NCI-H1092 (cell line): ENCODE data around the gene DAB2IP.

Source experiments
- DNase-seq: peaks from one replicate; lab custom pipeline; 2025; lab: John Stamatoyannopoulos, UW

Gene DAB2IP

DNA sequence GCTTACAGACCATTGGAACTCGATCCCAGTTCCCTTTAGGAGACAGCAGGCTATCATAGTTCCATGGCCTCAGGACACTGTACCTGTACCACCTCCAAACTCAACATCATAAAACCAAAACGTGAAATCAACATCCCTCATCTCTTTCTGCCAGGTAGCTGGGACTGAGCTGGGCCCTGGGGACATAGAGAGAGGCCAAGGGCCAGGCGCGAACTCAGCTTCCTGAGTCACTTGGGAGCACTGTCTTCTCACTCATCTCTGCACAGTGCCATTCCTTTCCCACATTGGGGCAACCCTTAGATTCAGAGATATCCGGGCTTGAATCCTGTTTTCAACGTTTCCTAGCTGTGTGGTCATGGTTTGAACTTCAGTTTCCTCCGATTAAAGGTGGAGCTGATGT lies 12.2 kb downstream of the DAB2IP start:
- no peak for DNase-seq

GRCh38 chr9:121666294-121666693 lies 14.9 kb downstream of the DAB2IP start:
- DNase-seq = no peak

DNA sequence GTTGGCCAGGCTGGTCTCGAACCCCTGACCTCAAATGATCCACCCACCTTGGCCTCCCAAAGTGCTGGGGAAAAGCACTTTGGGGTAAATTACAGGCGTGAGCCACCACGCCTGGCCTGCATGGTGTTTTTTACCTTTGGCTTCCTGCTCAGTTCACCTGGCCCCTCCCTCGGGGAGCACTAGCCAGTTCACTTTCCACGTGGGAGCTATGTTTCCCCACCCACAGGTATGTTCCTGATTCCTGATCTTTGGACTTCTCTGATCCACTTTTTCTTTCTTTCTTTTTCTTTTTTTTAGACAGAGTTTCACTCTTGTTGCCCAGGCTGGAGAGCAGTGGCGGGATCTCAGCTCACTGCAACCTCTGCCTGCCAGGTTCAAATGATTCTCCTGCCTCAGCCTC lies 15.8 kb downstream of the DAB2IP start:
- no peak for DNase-seq

DNA sequence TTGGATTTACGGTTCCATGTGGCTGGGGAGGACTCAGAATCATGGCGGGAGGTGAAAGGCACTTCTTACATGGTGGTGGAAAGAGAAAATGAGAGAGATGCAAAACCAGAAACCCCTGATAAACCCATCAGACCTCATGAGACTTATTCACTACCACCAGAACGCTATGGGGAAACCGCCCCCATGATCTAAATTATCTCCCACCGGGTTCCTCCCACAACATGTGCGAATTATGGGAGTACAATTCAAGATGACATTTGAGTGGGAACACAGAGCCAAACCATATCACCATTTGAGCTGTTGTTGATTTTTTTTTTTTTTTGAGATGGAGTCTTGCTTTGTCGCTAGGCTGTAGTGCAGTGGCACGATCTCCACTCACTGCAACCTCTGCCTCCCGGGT lies 16.5 kb downstream of the DAB2IP start:
- no peak for DNase-seq

DNA sequence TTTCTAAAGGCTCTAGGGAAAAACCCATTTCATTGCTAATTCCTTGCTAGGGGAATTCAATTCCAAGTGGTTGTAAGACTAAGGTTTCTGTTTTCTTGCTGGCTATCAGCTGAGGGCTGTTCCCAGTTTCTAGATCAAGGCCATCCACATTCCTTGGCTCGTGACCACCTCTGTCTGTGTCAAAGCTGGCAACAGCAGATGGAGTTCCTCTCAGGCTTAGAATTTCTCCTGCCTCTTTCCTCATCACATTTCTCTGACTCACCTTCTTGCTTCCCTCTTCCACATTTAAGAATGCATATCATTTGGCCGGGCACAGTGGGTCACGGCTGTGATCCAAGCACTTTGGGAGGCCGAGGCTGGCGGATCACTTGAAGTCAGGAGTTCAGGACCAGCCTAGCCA lies 19.0 kb downstream of the DAB2IP start:
- DNase-seq = no peak

DNA sequence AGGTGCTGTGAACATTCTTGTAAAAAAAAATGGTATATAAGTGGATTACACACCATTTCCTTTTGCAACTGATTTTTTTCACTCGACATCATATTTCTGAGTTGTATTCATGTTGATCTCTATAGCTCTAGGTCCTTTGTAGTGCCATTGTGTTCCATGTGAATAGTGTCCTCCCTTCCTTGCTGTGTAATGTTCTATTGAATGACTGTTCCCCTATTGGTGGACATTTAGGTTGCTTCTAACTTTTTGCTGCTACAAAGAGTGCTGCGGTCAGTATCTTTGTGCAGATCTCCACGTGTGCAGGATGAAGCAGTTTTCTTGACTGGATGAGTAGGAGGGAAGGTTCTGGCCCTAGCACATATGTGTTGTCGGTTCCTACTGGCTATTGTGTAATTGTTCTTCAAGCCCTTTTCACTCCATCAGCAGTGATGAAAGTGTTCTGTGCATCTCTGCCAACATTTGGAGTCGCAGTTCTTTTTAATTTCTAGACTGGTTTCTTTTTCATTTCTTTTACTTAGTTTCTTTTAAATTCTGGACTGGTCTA lies 20.2 kb downstream of the DAB2IP start:
- no peak for DNase-seq

- no peak for DNase-seq
Measured at GRCh38 chr9:121672213-121672612, 20.8 kb downstream of the DAB2IP start.

GRCh38 chr9:121672986-121673385 lies 21.6 kb downstream of the DAB2IP start:
- no peak for DNase-seq

DNA sequence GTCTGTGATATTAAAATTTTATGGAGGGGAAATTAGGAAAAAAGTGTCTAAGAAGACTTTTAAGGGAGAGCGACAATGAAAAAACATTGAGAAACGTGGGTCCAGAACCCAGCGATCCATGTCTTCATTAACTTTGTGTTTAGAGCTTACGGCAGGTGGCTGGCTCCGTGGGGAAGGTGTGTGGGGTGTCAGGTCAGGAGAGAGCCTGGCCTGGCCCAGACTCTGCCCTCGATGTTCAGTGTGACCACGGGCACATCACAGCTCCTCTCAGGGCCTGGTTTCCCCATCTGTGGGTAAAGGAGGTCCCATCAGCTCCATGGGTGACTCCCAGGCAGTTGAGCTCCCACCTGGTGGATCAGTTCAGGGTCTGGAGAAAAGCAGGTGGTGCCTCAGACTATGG lies 22.1 kb downstream of the DAB2IP start:
- no peak for DNase-seq

- no peak for DNase-seq
Measured at GRCh38 chr9:121674017-121674416, 22.6 kb downstream of the DAB2IP start.

- no peak for DNase-seq
Measured at GRCh38 chr9:121674952-121675351, 23.5 kb downstream of the DAB2IP start.

DNA sequence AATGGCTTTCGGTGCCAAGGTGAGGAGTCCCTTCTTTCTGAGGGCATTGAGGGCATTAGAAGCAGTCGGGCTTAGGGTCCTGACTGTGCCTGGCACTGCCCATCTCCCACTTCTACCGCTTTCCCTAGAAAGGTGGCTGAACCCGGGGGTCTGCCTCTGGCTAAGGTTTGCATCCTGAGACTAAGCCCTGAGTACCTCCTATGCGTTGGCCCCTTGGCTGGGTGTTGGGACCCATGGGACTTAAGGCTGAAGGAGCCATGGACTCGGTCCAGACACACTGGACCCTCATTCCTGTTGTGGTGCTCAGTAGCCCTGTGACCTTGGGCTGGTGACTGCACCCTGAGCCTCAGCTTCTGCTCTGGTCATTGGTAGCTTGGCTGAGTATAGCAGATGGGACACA lies 23.9 kb downstream of the DAB2IP start:
- DNase-seq = no peak

DNA sequence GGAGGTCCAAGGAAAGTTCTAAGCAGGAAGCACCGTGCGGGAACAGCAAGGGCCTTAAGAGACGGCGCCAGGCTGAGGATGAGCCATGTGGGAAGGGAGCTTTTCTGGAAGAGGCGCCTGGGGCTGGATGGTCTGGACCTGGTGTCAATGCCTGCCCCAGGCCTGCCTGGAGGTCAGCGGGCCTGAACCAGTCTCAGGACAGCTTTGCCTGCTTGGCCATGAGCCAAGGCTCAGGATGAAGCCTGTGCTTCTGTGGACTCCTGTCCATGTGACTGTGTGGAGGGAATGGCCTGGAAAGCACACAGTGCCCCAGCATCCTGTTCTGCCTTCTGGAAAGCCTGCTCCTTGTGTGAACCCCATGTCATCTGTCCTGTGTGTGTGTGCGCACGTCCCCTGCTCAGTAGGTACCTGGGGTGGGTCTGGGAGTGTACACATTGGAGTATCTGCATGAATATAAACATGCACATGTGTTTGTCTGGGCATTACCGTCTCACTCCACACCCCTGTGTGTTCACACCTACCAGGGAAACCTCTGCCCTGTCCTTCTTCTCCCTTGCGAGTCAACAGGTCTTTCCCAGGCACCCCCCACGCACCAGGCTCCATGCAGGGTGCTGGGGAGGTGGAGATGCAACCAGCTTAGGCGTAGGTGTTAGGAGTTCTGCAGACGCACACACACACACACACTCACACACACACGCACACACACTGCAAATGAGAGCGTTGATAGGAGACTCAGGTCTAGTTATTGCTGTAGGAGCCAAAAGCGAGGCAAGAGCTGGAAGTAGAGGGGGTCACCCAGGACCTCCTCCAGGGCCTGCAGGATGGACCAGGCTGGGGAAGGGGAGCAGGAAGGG lies 24.8 kb downstream of the DAB2IP start:
- no peak for DNase-seq

DNA sequence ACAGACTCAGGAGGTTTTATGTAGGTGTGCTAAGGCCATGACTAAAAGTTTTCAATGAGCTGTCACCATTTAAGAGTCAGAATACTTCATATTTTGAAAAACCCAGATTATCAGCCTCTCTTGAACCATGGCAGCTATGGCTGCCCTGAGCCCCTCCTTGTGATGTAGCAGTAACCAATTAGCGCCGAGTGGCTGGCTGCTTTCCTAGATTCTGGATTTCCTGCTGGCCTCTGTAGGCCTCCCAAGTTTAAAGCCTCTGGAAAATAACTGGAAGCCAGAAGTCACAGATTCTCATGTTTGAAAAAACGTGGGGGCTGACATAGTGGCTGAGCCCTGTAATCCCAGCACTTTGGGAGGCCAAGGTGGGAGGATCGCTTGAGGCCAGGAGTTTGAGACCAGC lies 25.5 kb downstream of the DAB2IP start:
- no peak for DNase-seq

- no peak for DNase-seq
Measured at GRCh38 chr9:121678501-121679022, 27.1 kb downstream of the DAB2IP start.

DNA sequence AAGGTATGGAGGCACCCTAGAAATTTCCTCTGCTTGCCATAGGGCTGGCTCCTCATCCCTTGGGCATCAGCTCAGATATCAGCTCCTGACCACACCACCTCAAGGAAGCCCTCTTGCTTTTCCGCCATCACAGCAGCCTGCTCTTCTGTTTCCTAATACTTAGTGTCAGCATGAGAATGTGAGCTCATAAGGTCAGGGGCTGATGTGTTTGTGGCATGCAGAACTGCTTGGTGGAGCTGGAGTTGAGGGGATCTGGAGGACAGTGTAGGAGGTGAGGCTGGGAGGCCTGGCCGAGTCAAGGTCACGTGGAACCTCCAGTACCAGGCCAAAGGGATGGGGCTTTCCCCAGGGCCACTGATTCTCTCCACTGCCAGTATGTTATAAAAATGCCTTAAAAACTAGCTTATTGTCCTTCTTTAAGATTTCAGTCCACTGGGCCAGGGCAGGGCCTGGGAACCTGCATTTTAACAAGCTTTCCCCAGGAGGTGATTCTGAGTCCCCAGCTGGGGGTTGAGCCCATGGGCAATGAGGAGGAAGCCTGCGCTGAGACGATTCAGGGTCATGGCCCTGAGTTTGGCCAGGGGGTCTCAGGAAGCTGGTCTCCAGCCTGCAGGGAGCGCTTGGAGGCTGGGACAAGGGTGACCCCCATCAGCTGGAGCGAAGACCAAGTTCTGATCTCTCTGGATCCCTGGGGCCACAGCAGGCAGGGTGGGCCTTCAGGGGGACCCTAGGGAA lies 28.6 kb downstream of the DAB2IP start:
- no peak for DNase-seq

DNA sequence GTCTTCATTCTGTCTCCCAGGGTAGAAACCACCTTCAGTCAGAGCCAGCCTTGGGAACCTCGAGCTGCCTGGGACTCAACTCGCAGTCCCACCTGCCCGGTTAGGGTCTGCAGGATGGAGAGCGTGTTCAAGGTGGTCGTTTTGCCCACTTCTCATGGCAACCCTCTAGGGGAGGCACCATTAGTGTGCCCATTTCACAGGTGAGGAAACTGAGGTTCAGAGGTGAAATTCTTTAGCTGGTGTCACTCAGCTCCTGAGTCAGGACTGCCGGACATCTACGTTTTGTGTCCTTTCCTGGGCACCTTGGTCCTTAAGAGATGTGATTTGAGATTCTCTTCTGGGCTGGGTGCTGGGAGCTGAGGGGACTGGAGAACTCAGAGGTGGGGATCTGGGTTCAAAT lies 30.0 kb downstream of the DAB2IP start:
- no peak for DNase-seq

GRCh38 chr9:121682201-121682600 lies 30.8 kb downstream of the DAB2IP start:
- no peak for DNase-seq

- no peak for DNase-seq
Measured at GRCh38 chr9:121682926-121683515, 31.6 kb downstream of the DAB2IP start.

DNA sequence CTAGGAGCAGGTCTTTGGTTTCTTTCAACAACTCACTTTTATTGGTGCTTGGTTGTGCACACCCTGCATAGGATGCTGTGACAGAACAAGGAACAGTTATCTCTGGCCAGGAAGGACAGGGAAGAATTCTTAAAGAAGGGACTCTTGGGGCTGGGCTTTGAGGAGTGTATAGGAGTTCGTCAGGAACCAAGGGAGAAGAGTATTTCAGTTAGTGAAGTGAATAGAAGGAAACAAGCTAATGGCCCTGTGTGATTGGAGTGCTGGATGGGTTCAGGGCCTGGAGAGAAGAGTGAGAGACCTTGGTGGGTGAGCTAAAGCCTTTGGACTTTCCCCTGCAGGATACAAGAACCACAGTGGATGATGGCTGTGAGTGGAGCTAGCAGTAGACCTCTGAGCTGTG lies 32.2 kb downstream of the DAB2IP start:
- no peak for DNase-seq

- DNase-seq = no peak
Measured at GRCh38 chr9:121684381-121685145, 33.1 kb downstream of the DAB2IP start.
